ENCODE data around the gene RRP7A.
"Not testable (repeated sequence)": the region's sequence is repeated elsewhere in the genome, so short reads cannot be mapped to it uniquely, and the experiment has no call there.

DNA sequence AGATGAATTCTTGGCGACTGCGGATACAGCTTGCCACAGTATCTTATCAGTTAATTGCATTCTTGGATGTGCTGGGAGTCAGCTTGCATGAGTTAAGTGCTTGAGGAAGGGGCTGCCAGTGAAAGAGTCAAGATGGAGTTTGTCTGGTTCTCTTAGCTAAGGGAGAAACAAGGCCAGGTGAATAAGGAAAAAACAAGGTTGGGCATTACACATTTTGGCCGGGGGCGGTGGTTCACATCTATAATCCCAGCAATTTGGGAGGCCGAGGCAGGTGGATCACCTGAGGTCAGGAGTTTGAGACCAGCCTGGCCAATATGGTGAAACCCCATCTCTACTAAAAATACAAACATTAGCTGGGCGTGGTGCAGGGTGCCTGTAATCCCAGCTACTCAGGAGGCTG is 28.5 kb upstream of the RRP7A start:
- TF ChIP-seq, protein P1, sequence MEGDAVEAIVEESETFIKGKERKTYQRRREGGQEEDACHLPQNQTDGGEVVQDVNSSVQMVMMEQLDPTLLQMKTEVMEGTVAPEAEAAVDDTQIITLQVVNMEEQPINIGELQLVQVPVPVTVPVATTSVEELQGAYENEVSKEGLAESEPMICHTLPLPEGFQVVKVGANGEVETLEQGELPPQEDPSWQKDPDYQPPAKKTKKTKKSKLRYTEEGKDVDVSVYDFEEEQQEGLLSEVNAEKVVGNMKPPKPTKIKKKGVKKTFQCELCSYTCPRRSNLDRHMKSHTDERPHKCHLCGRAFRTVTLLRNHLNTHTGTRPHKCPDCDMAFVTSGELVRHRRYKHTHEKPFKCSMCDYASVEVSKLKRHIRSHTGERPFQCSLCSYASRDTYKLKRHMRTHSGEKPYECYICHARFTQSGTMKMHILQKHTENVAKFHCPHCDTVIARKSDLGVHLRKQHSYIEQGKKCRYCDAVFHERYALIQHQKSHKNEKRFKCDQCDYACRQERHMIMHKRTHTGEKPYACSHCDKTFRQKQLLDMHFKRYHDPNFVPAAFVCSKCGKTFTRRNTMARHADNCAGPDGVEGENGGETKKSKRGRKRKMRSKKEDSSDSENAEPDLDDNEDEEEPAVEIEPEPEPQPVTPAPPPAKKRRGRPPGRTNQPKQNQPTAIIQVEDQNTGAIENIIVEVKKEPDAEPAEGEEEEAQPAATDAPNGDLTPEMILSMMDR (IDR thresholded peaks at IDR 0.05; ENCODE audit: borderline replicate concordance, extremely low read depth, low read length, poor library complexity, severe bottlenecking), result not testable (repeated sequence)
- not testable (repeated sequence) for TF ChIP-seq EZH2 (IDR thresholded peaks at IDR 0.05; ENCODE audit: borderline replicate concordance, low read depth, low read length, severe bottlenecking)
